SK-N-SH treated with all-trans-retinoic acid at 6 μM for 48 hours (cell line): ENCODE data around the gene OR6J1.
"Not testable (repeated sequence)": the region's sequence is repeated elsewhere in the genome, so short reads cannot be mapped to it uniquely, and the experiment has no call there.

Source experiments
- ISL1 ChIP-seq: fragments of 250-450 bp; sonication (Bioruptor Pico); IDR thresholded peaks from 2 replicates; pipeline ENCODE4 v2.1.2; 2022; ENCODE audit warnings: mild to moderate bottlenecking, moderate library complexity
- OSR1 ChIP-seq: fragments of 250-450 bp; sonication (Bioruptor Pico); IDR thresholded peaks from 2 replicates; pipeline ENCODE4 v1.8.0; 2022; ENCODE audit warnings: moderate library complexity, mild to moderate bottlenecking, inconsistent platforms
- ZFP3 ChIP-seq: fragments of 250-450 bp; sonication (Bioruptor Pico); IDR thresholded peaks from 2 replicates; pipeline ENCODE4 v1.5.0; 2020; ENCODE audit warnings: mild to moderate bottlenecking, moderate library complexity
- ZNF70 ChIP-seq: fragments of 450-650 bp; formaldehyde crosslinking; IDR thresholded peaks from 2 replicates; pipeline ENCODE4 v1.5.0; 2020; ENCODE audit warnings: mild to moderate bottlenecking, moderate library complexity
- TF ChIP-seq, protein P1 (sequence below): fragments of 250-450 bp; sonication (Bioruptor Pico); IDR thresholded peaks from 2 replicates; pipeline ENCODE4 v1.5.0; 2020; ENCODE audit warnings: mild to moderate bottlenecking, moderate library complexity

DNA sequence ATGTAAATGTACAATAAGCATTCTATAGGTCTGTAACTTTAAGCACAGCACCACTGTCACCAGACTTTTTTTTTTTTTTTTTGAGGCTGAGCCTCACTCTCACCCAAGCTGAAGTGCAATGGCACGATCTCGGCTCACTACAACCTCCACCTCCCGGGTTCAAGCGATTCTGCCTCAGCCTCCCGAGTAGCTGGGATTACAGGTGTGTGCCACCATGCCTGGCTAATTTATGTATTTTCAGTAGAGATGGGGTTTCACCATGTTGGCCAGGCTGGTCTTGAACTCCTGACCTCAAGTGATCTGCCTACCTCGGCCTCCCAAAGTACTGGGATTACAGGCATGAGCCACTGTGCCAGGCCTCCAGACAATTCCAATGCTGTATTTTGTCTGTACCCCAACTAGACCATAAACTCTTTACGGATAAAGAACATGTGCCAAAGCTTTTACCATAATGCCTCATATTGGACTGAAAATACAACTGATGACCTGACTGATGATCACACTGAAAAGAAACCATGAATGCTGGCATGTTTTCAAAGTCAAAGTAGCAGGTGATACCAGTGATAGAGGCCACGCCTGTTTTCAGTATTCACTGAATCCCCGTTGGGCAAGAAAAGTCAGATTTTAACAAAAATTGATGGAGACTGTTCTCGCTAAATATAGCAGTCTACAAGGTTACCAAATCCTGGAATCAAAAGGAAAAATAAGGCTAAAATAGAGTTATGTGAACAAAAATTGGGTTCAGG, 56.3 kb downstream of the OR6J1 start:
- TF ChIP-seq ZNF70, ZFP3, OSR1, ISL1 (CRISPR knock-in tag): not testable (repeated sequence)
- TF ChIP-seq, protein P1, sequence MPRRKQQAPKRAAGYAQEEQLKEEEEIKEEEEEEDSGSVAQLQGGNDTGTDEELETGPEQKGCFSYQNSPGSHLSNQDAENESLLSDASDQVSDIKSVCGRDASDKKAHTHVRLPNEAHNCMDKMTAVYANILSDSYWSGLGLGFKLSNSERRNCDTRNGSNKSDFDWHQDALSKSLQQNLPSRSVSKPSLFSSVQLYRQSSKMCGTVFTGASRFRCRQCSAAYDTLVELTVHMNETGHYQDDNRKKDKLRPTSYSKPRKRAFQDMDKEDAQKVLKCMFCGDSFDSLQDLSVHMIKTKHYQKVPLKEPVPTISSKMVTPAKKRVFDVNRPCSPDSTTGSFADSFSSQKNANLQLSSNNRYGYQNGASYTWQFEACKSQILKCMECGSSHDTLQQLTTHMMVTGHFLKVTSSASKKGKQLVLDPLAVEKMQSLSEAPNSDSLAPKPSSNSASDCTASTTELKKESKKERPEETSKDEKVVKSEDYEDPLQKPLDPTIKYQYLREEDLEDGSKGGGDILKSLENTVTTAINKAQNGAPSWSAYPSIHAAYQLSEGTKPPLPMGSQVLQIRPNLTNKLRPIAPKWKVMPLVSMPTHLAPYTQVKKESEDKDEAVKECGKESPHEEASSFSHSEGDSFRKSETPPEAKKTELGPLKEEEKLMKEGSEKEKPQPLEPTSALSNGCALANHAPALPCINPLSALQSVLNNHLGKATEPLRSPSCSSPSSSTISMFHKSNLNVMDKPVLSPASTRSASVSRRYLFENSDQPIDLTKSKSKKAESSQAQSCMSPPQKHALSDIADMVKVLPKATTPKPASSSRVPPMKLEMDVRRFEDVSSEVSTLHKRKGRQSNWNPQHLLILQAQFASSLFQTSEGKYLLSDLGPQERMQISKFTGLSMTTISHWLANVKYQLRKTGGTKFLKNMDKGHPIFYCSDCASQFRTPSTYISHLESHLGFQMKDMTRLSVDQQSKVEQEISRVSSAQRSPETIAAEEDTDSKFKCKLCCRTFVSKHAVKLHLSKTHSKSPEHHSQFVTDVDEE (CRISPR knock-in tag), result not testable (repeated sequence)
